DMS 273 treated with DMSO at 0.1 percent for 48 hours (cell line): ENCODE results near the gene NOS2.
"Not testable (repeated sequence)": the region's sequence is repeated elsewhere in the genome, so short reads cannot be mapped to it uniquely, and the experiment has no call there.

ENCODE experiments used
- DNase-seq: peaks from one replicate; lab custom pipeline; 2025; lab: John Stamatoyannopoulos, UW

NOS2 gene

DNA sequence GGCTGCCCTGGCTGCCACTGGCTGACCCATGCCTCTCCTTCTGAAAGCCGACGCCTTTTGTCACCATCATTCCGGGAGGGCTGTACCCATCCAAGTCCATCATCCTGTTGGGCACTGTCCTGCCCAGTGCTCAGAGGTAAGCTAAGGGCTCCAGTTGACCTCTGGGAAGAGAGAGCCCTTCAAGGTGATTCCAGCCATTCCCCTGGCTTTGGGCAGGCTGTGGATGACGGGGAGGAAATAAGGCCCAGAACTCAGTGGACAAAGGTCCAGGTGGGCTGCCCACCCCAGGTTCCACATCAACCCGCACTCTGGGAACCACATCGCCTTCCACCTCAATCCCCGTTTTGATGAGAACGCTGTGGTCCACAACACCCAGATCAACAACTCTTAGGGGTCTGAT lies 45.8 kb downstream of the NOS2 start:
- no peak for DNase-seq

DNA sequence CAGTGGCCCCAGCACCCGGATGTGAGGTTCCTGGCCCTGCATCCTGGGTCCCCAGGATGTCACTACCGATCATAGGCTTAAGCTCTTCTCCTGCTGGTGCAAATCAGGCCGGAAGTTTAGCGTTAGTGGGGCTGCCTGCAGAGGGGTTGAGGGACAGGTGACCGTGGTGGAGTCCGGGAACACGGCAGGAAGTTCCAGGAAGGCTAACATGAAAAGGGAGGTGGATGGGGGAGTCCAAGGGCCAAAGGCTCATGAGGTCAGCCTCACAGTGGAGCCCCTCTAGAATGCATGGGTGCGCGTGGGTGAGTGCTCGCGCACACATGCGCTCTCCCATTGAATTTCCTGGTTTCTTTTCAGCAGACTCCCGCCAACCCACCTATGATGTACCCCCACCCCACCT lies 46.6 kb downstream of the NOS2 start:
- not testable (repeated sequence) for DNase-seq

DNA sequence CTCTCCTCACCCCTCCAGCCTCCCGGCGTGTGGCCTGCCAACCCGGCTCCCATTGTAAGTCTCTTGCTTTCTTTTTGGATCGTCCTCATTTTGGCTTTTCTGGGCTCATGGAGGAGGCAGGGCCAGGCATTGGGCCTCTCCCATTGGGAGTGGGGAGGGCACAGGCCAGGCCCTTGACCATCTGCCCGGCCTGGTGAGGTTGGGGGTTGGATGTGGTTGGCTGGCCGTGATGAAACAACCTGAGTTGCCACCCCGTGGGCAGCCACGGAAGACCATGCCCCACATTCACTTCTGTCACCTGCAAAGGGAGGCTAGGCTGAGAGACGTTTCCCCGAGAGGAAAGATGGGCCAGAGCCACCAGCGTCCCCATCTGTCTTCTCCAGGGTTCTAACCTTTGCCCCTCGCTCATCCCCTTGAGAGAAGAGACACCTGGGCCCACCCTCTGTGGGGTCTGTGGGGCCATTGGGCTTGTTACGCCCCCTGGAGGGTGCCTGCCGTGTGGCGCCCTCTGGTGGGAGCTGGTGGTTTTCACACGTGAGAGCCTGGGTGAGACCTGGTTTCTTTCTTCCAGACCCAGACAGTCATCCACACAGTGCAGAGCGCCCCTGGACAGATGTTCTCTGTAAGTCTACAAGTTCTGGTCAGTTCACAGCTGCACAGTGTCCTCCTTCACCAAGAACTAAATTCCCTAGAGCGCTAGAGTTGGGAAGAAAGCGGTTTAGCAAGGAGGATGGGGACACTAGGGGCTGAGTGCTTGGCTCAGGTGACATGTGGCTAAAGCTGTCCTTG lies 47.3 kb downstream of the NOS2 start:
- not testable (repeated sequence) for DNase-seq

DNA sequence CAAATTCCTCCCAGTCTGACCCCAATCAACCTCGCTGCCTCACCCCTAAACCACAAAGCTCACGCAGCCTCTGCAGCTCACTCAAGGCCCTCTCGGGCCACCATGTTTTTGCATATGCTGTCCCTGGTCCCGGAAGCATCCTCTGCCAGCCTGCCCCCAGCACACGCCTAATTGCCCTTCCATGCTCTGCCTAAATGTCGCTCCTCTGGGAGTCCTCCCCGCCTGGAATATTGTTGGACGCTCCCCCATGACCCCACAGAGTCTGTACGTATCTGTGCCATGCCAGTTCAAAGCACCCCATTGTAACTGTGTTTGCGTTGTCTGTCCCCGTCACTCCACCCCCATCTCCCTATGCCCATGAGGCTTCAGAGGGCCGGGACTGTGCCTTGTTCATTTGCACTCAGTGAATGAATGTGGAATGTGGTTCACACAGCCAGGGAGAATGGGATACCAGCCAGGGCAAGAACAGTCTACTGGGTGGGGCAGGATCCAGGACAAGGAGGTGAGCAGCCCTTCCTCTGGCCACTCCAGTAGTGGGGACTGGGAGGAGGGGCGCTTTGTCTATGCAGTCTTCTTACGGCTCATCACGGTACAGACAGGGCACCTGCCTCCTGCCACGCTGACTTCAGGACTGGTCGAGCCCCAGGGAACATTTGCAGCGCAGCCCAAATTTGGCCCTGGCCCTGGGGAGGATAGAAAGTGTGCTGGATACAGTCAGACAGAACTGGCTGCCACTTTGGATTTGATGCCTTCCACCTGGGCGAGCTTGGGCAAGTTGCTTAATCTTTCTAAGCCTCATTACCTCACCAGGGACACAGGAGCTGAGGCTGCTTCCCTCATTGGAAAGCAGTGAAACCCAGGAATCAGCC lies 48.5 kb downstream of the NOS2 start:
- DNase-seq: no peak

DNA sequence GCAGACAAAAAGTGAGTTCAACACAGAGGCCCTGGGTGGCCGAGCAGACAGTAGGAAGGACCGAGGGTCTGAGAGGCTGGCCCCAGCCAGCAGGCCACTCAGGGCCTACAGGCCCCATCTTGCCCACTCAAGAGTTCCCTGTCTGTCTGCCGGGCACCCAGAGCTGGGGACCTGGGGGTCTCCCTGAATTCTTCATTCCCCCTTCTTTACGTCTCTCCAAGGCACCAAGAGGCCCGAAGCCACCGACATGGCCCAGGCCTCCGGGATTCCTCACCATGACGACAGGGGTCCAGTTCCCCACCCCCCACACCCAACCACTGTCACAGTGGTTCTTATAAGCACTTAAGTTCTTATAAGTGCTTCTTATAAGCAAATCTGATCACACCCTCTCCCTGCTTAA lies 49.2 kb downstream of the NOS2 start:
- DNase-seq: no peak

DNA sequence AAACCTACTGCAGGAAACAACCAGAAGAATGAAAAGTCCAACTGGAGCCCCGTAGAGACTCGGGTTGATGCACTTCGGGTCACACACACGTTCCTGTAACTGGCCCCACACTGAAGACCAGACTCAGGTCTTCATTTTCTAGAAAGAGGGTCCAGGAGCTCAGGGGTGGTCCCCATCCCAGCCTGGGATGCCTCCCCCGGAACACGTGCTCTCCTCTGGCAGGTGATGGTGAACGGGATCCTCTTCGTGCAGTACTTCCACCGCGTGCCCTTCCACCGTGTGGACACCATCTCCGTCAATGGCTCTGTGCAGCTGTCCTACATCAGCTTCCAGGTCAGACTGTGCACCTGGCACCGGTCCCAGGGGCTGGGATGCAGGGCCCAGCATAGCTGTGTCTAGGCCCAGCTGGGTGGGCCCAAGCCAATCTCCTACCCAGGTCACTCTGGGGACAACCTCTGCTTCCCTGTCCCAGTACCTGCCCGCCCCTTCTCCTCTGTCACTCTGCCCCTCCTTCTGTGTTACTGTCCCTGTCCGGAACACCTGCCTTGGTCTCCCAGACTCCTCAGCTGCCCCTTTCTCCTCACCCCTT lies 50.7 kb downstream of the NOS2 start:
- not testable (repeated sequence) for DNase-seq

DNA sequence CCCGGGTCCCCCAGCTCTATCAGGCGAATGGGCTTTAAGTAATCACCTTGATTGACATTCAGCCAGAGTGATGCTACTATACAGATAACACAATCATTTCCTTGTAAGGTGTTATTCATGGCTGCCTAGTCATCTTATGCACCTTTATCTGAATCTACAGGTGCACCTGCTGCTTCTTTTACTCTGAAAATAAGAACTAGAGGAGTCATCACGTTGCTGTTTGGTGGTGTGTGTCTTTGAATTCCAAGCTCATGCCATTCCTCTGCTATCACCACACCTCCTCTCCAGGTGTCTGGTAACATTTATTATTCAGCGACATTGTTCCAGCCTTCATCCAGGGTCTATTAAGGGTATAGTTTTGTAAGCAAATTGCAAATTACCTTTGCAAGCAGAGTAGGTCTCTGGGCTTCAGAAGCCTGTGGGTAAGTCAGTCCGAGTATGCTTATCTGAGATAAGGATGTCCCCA lies 51.9 kb downstream of the NOS2 start:
- DNase-seq: no peak

DNA sequence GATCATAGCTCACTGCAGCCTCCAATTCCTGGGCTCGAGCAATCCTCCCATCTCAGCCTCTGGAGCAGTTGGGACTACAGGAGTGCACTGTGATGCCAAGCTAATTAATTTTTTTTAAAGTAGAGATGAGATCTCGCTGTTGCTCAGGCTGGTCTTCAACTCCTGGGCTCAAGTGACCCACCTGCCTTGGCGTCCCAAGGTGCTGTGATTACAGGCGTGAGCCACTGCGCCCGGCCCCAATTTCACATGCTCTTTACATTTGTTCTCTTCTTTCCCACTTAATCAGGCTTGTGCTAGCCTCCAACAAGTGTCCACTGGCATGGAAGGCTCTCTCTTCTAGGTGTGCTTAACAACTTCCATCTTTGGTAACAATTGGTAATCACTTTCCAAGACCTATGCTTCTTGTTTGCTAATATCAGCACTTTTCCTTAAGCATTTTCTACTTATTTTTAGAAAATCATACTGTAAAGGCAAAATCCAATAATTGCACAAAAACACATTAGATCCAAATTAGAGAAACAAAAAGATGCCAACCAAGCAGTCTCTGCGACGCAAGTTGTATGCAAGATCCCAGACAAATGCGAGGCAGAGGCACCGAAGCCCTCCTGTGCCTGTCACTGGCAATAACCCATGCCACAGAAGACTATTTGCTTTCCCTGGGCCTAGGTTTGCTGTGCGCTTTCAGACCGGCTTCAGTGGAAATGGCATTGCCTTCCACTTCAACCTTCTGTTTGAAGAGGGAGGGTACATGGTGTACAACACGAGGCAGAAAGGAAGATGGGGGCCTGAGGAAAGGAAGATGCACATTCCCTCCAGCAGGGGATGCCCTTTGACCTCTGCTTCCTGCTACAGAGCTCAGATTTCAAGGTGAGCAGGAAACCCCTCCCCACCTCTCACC lies 52.6 kb downstream of the NOS2 start:
- DNase-seq: no peak

DNA sequence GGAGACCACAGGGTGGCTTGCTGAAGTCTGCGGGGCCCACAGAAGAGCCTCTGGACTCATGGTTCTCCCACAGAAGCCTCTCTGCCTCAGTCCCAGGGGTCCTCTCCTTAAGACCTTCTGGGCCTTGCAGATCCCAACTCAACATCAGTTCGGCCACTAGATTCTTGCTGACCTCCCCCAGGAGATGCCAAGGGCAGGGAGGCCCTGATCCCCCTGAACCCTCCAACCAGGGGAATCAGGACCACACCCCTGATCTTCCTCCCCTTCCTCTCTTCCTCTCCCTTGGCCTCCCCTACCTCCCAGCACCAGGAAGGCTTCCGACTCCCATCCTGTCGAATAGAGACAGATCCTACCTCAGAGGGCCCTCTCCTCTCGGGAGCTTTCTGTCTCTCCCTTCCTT lies 53.4 kb downstream of the NOS2 start:
- no peak for DNase-seq

DNA sequence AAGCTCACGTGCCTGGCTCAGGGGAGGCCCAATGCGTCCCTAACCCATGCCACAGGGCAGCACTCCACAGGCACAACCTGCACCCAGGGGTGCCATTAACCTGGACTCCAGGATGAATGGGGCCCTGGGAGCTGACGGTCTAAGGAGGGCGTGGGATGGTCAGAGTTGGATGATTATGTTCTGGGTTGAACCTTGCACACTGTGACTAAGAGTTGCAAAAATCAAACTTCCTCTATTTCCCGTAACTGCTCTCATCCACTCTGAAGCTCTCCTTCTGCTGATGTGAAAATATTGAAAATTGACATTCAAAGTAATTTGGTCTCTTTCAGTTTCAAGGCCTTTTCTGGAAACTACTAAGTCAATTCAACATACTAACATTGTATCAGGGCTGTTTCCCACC lies 54.0 kb downstream of the NOS2 start:
- DNase-seq: not testable (repeated sequence)

DNA sequence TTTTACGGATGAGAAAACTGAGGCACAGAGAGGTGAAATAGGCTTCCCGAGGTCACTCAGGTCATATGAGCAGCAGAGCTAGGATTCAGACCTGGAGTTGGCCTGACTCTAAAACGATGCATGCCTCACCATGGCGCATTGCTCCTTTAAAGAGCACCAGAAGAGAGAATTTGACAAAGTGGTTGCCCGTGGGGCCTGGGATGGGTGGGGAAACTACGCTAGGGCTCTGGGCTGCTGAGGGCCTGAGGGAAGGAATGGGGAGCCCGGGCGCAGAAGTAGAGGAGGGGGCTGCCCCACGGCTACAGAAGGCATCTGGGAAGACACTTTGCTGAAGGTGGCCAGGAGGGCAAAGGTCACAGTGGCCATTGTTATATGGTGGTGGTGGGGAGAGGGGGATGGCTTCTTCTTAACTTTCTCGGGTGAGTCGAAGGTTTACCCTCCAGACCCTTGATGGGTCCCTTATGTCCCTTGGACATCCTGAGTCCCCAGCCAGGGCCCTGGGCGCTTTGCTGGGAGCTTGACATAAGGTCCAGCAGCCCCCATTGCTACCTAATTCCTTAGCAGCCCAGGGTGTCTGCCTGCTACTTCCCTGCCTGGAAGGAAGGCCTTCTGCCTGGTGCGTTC lies 55.0 kb downstream of the NOS2 start:
- DNase-seq: not testable (repeated sequence)

DNA sequence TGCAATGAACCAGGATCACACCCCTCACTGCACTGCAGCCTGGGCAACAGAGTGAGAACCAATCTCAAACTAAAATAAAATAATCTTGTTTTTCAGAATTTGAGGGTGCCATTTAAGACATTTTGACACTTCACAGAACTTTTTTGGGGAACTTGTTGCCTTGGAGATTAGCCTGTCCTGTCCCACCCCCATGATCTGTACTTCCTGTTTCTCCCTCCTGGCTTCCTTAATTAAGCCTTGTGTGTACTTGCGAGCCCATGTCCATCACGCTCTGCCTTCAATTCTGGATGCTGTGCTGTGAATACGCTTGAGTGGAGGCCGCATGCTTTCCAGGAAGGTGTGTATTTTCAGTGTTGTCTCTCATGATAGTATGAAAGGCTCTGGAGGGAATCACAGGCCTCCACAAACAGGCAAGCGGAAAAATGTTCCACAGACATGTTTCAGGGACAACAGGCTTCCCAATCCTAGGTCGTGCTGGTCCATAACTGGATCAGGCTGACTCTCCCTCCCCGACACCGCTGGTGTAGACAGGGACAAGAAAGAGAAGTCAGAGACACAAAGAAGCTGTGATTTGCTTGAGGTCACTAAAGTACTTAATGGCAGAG lies 56.9 kb downstream of the NOS2 start:
- no peak for DNase-seq

DNA sequence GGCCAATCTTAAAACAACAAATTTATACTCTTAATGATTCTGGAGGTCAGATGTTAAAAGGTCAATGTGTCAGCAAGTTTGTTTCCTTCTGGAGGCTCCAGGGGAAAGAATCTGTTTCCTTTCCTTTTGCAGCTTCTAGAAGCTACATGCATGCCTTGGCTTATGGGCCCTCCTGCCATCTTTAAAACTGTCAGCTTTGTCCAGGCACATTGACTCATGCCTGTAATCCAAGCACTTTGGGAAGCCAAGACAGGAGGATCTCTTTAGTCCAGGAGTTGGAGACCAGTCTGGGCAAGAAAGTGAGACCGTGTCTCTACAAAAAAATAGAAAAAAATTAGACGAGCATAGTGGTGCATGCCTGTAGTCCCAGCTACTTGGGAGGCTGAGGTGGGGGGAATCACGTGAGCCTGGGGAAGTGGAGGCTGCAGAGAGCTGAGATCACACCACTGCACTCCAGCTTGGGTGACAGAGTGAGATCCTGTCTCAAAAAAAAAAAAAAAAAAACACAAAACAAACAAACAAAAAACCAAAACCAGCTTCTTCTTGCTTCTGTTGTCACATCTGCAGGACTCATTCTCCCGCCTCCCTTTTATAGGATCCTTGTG lies 58.3 kb downstream of the NOS2 start:
- DNase-seq: no peak

DNA sequence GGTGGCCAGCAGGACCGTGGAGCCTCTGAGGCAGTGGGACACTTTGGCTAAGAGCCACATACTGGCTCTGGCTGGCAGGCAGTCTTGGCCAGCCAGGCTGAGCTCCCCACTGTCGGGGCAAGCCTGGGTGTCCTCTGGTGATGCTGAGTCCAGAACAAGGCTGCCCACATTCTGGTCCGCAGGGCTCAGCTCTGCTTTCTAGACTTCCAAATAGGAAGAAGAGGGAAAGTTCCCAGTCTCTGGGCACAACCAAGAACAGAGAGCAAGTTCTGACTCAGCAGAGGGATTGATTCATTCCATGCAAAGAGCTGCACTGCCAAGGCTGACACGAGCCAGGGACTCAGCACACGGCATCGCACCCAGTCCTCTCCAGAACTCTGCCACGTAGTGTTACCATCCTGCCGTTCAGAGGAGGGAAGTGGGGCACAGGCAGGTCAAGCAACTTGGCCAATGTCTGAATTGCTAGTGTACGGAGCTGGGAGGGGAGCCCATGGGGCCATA lies 58.9 kb downstream of the NOS2 start:
- DNase-seq: no peak

DNA sequence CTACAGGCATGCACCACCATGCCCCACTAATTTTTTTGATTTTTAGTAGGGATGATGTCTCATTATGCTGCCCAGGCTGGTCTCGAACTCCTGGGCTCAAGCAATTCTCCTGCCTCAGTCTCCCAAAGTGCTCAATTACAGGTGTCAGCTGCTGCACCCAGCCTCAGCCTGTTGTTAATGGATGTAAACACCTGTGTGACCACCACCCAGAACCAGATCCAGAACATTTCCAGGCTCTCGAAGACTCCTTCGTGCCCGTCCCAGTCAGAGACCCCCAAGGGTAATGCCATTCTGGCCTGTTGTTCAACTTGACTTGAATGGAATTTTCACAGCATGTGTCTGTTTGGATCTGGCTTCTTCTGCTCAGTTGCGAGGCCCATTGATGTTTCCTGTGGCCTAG lies 59.8 kb downstream of the NOS2 start:
- DNase-seq: not testable (repeated sequence)

DNA sequence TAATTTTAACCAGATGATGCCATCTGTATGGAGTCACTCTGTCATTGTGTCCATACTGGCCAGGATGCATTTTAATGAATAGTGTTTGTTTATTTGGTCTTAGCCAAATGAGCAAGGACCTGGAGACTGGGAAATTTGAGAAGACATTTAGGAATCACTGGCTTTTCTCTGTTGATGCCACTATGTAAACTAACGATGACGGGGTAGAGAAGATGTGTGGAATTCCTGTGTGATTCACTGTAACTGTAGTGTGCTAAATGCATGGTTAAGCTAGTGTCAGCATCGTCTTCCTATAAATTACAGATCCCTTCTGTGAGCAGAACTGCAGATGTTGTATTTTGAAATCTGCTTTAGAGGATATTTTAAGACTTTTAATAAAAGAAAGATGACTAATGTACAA lies 66.6 kb downstream of the NOS2 start:
- no peak for DNase-seq

DNA sequence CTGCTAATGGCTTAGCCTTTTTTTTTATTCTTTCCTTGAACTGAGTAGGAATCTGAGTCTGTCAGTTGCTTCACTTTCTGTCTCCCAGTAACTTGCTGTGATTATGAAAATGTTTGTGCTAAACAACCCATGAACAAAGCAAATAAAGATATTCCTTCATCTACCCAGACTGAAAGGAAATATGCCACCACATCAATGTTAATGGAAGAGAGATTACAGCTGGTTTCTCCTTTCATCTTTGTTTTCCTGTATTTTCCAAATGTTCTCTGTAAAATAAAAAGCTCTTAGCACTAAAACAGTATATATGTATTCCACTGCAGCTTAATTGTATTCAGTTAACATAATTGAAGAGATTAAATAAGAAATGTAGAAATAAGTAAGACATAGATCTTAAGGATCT lies 67.6 kb downstream of the NOS2 start:
- DNase-seq: not testable (repeated sequence)

DNA sequence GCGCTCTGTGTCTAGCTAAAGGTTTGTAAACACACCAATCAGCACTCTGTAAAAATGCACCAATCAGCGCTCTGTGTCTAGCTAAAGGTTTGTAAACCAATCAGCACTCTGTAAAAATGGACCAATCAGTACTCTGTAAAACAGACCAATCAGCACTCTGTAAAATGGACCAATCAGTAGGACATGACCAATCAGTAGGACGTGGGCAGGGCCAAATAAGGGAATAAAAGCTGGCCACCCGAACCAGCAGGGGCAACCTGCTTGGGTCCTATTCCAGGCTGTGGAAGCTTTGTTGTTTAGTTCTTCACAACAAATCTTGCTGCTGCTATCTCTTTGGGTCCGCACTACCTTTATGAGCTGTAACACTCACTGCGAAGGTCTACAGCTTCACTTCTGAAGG lies 74.3 kb downstream of the NOS2 start:
- DNase-seq: not testable (repeated sequence)

DNA sequence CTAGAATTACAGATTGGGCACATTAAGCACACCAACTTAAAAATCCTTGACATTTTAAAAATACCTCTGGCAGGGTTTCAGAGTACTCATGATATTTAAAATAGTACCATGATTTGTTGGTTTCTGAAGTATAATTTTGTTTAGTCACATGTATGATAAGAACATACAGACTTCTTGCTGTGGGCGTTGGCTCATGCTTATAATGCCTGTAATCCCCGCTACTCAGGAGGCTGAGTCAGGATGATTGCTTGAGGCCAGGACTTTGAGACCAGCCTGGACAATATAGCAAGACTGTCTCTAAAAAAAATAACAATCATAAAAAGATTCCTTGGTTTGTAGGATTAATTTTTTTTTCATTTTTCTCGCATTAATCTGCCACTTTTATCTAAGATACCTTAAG lies 78.5 kb downstream of the NOS2 start:
- no peak for DNase-seq
